ENCODE results near the gene PSMB10.
A peak's percentile ranks its signal among the peaks of the same experiment; 100 is the strongest.
"Not testable (repeated sequence)": the region's sequence is repeated elsewhere in the genome, so short reads cannot be mapped to it uniquely, and the experiment has no call there.

The PSMB10 gene

DNA sequence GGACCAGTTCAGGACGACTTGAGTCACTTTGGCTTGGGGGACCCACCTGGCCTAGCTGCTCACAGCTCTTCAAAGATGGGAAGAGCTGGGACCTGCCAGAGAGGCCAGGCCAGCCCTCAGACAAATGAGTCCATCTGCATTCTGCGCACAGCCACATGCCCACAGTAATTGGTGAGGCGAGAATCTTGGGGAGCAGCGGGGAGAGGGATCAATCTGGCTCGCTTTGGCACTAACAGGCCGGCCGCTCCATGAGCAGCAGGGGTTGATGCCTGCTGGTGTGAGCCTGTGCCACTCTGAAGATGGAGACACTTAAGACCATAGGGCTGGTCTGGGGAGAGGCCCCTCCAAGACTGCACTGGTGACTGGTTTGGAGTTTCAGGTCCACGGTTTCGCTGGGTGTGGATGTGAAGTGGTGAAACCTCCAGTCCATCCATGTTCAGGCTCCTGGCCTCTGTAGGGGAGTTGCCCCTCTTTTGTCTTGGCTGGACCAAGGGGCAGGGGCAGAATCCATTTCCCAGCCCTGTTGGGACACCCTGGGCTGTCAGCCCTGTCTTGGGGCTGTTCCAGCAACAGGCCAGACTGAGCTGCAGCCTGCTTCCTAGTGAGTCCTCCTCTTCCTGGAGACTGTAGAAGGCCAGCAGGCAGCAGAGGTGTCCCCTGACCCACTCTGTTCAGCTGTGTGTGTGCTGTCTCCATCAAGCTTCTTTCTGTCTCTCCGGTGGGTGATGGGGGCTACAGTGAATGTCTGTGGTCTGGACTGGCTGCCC lies 12.3 kb downstream of the PSMB10 start:
- DNase-seq: no peak

DNA sequence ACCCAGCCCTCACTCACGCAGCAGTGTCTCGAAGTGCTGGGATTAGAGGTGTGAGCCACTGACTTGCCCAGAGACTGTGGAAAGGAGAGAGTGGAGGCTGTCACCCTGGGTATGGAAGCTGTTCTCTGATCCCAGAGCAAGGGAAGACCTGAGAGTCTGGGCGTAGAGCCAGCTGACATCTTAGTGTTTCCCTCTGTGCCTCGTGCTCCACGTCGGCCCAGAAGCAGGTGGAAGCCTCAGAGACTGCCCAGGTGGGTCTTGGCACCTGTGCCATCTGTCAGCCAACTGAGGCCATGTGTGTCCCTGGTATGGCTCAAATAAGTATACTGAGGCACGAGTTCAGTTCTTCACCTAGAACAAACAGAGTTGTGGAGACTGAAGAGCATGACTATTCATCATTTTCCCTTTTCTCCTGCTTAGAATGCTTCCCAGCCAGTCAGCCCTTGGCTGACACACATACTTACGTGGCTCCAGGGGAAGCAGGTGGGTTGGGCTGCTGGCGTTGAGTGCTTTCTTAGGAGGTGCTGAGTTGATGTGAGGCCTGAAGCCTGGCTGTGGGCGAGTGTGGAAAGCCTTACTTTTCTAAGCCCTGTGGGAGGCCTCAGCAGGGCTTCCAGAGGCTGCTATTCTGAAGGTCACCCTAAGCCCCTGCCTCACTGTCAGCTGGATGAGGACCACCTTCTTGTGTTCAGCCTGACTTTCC lies 13.1 kb downstream of the PSMB10 start:
- DNase-seq: no peak

DNA sequence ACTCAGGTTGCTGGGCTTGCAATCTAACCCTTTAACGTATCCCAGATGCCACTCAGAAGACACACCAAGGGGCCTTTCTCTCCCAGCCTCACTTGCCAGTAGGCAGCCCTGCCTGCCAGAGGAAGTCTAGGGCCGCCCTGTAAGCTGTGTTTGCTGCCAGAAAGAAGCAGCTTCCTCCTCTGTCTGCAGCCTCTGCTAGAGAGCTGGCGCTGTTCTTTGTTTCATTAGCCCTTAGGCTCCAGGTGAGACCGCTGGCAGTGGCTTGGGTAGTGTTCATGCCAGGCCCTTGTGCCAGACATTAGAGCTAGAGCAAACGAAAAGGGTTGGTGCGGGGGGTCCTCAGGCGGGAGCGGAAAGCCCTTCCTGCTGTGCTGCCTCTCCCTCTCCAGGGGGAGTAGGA lies 13.9 kb downstream of the PSMB10 start:
- no peak for DNase-seq

DNA sequence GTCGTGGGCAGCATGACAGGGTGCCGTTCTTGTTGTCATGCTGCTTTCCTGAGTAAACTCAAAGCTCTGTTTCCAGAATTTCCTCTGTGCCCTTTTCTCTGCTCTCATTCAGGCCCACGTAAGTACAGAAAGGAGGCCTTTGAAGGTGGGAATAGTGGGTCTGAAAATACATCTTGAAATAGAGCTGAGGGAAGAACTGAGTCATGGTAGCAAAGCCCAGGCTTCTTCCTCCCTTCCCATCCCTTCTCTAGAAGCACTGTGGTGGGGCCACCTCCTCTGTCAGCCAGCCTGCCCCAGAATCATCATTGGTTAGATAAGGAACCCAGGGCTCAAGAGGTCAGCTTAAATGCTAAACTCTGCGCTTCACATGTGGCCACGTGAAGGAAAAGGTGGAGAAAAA lies 14.4 kb downstream of the PSMB10 start:
- DNase-seq: no peak

DNA sequence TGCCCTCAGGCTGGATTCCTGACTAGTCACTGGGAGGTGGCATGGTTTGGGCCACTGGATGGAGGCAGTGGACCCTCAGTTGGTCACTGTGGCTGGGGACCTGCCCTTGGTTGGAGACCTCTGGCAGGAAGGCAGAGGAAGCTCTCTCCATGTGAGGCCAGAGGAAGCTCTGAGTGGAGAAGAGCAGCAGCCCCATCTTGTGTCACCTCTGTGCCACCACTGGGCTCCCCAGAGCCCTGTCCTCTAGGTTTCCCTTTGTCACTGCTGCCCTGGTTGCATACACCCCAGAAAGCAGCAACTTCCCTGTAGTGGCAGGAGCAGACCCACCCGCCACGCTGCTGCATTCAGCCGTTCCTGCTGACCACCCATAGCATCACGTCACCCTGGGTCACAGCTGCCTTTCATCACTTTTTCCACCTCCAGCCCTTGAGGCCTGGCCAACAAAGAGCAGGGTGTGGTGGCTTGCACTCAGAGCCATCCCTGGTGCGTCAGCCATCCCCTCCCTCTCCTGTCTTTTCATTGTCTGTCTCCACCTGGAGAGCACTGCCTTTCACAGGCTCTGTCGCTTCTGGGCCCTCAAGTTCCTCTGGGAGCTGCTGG lies 16.9 kb downstream of the PSMB10 start:
- DNase-seq: no peak

DNA sequence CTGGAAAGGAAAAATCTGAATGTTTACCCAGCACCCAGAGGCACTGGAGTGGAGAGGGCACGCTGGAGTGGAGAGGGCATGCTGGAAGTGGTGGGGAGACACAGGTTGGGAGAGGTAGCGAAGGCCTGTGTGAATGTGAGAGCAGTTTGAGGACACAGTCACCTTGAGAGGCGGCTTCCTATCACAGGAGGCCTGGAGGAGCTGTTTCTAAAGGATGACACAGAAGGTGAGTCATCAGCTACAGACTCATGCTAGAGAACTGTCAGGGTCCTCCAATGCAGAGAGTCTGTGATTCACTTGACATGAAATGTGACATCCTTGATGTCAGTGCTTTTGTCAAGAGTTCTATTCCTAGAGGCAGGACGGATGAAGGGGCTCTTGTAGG lies 18.8 kb downstream of the PSMB10 start:
- DNase-seq: peak; percentile 67

DNA sequence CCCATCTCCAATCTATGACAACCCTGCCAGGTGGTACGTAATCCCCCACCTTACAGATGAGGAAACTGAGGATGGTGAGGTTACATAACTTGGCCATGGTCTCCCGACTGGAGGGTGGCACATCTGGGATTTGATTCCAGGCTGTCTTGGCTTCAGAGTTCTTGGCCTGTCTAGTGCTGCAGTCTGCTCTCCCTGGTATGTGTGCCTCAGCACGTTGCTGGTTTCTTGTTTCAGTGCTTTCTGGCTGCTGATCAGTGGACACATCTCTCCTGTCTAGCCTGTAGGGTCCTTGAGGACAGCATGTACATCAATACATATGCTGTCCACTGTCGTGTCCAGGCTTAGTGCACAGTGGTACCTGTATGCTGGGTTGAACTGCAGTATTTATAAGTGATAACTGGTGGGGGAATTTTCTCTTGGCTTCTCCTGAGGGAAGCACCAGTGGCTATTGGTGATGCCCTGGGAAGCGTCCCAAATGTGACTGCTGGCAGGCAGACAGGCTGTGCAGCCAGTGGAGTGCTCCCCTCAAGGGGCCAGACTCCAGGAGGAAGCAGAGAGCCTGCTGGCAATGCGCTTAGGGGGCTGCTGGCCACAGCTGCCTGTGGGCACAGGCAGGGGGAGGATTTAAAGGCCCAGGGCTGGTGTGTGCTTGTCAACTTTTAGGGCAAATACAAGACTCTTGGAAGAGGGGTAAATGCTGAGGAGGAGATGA lies 19.4 kb downstream of the PSMB10 start:
- no peak for DNase-seq

DNA sequence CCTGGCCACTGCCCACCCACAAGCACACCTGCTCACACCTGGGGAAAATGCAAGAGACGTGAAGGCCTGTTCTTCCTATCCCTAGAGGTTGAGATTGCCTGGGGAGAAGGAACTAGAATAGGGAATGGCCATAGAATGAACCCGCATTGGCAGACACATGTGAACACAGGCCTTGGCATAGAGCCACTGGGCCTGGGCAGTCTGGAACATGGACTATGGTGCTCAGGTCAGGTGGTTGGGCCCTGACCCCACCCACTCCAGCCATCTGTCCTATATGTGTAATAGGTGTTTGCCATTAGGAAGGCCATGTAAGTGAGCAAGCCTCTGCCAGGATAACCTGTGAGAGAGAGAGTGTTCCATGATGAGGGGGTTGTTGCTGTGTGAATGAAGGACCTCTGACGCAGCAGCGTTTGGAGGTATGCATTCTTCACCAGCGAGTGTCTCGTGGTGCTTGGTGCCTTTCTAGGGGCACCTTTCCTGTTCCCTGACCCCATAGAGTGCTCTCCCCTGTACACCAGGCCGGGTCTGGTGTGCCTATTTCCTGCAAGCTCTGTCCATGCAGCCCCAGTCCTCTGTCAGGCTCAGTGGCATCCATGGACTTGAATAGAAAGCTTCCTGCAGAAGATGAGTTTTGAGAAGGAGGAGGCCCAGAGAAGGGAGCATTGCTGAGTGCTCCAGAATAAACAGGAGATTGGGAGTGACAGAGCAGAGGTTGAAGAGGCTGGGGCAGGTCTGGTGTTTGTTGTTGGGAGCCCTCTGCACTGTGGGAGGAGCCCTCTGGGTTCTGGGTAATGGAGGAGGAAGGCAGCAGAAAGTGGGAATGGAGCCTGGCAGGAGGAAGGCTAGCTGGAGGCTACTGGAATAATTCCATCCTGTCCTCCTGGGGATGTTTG lies 20.6 kb downstream of the PSMB10 start:
- no peak for DNase-seq

DNA sequence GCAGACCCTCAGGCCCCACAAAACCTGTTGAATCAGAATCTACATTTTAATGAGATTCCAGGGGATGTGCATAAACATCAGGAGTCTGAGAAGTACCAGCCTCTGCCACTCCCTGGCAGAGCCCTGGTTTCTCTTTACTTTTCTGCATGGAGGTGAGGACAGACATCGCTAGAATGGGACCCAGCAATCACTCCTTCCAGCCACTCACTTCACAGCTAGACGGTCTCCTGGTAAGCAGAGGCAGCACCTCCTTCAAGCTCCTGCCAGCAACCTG lies 21.2 kb downstream of the PSMB10 start:
- not testable (repeated sequence) for DNase-seq

DNA sequence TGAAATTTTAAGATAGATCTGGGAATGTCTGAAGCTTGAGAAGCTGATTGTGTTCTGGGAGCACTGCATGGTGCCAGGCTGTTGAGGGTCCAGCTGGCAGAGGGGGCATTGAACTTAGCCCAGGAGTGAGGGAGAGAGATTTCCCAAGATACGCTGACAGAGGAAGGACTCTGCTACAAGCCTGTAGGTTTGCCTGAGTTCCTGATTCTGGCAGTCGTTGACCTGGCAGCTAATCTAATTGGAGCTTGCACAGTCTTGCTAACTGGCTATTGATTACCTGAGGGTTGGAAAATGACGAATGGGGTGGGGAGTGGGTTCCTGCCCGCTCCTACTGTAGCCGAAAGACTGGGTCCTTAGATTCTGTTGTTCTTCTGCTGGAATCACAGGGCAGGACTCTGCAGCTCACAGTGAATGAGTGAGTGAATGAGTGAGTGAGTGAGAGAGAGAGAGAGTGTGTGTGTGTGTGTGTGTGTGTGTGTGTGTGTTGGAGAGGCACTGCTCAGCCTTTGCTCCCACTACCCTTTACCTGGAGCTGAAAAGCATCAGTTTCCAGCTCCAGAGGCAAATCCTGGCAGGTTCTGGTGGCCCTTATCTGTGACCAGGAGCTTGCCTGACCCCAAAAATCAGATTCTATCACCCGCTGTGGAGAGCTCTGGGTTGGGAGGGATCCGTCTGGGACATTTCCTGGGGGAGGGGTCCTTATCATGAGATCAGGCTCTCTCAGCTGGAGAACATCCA lies 21.7 kb downstream of the PSMB10 start:
- no peak for DNase-seq

DNA sequence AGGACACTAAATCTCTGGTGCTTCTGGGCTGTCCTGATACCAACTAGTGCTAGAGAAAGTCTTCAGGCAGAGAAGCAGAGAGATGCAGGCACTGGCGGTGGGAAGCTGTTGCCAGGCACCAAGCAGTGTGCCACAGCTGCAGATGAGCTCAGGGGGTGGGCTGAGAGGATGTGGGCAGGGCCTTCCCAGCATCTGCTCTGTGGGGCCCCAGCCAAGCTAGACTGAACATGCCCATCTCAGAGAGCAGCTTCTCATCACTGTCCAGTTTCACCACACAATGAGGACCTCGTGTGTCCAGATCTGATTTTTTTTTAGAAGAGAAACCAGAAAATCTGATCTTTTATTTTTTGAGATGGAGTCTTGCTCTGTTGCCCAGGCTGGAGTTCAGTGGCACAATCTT lies 26.5 kb downstream of the PSMB10 start:
- DNase-seq: no peak

DNA sequence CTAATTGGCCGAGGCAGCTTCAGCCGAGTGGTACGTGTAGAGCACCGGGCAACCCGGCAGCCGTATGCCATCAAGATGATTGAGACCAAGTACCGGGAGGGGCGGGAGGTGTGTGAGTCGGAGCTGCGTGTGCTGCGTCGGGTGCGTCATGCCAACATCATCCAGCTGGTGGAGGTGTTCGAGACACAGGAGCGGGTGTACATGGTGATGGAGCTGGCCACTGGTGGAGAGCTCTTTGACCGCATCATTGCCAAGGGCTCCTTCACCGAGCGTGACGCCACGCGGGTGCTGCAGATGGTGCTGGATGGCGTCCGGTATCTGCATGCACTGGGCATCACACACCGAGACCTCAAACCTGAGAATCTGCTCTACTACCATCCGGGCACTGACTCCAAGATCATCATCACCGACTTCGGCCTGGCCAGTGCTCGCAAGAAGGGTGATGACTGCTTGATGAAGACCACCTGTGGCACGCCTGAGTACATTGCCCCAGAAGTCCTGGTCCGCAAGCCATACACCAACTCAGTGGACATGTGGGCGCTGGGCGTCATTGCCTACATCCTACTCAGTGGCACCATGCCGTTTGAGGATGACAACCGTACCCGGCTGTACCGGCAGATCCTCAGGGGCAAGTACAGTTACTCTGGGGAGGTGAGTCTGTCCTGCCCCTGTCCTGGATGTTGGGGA lies 27.5 kb downstream of the PSMB10 start:
- no peak for DNase-seq

DNA sequence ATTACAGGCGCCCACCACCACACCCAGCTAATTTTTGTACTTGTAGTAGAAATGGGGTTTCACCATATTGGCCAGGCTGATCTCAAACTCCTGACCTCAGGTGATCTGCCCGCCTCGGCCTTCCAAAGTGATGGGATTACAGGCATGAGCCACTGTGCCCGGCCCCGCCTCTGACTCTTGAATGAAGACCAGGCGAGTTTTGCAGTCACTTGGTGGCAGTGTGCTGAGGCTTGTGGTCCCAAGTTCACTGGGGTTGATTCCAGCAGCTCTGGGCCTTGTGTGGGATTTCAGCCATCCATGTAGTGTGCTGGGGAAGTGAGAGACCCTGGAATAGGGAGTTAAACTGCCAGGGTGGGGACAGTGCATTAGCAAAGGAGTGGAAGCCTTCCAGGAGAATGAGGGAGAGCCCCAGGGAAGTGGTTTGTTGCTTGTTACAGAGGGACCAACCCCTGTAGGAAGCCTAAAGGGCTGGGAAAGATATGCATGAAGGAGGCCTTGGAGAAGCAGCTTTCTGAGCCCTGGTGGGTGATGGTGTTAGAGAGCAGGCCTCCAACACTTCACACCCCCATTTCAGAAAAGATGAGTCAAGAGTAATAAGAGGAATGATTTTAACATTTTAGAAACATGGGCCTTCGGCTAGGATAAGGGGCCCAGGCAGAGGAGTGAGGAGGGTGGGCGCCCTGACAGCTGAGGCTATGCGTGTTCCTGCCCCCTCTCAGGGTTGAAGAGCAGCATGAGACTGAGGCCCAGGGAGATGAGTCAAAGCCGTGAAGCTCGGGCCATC lies 29.1 kb downstream of the PSMB10 start:
- DNase-seq: no peak

DNA sequence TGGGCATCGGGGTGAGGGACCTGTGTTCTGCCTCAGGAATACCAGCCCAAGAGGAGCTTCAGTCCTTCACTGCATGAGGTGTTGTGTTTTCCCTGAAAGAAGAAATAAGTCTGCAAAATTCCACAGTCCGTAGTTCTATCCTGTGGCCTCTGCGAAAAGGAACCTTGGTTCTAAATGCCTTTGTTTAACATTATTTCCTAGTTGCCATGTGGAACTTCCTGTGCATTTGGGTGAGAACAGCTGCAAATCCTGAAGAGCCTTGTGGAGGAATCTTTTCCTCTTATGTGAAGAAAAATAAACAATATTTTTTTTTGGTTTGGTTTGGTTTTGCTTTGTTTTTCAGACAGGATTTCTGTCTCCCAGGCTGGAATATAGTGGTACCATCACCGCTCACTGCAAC lies 33.8 kb downstream of the PSMB10 start:
- no peak for DNase-seq

DNA sequence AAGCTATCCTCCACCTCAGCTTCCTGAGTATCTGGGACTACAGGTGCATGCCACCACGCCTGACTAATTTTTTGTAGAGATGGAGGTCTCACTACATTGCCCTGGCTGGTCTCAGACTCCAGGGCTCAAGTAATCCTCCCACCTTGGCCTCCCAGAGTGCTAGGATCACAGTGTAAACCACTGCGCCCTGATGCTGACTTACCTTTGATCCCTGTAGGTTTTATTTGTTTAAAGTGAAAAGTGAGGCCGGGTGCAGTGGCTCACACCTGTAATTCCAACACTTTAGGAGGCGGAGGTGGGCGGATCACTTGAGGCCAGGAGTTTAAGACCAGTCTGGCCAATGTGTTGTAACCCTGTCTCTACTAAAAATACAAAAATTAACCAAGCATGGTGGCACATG lies 34.9 kb downstream of the PSMB10 start:
- DNase-seq: no peak

DNA sequence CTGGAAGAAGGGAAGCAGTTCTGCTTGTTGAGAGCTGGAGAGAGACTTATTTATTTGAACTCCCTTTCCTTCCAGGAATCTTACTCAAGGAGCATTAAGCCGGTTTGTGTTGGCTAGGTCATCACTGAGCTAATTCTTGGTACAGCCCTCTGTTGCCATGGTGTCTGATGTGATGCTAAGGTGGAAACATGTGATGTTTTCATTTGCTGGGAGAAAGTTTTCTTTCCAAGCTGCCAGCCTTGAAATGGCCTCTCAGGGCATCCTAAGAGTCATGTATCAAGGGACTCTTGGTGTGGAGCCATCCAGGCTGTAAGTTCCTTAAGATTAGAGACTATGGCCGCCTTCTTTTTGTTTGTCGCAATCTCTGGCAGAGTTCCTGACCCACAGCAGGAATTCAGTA lies 39.4 kb downstream of the PSMB10 start:
- DNase-seq: no peak

DNA sequence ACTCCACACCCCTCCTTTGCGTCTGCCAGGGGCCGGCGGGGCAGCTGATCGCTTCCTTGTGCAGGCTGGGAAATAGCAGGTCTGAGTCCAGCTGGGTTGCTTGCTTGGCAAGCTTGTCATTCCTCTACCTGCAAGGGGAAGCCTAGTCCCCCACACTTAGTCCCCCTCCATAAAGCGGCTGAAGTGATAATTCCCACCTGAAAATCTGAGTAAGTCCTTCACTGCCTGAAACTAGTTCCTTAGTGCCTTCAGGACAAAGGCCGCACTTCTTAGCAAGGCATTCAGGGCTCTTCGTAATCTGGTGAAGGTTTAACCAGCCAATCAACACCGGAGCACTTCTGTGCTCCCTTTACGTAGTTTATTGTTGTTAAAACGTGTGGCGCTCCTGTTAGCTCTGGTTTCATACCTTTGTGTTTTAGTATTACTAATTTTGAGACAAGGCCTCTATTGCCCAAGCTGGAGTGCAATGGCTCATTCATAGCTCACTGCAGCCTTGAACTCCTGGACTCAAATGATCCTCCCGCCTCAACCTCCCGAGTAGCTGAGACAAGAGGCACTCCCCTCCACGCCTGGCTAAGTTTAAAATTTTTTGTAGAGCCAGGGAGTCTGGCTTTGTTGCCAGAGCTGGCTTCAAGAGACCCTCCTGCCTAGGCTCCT lies 42.8 kb downstream of the PSMB10 start:
- DNase-seq: no peak

DNA sequence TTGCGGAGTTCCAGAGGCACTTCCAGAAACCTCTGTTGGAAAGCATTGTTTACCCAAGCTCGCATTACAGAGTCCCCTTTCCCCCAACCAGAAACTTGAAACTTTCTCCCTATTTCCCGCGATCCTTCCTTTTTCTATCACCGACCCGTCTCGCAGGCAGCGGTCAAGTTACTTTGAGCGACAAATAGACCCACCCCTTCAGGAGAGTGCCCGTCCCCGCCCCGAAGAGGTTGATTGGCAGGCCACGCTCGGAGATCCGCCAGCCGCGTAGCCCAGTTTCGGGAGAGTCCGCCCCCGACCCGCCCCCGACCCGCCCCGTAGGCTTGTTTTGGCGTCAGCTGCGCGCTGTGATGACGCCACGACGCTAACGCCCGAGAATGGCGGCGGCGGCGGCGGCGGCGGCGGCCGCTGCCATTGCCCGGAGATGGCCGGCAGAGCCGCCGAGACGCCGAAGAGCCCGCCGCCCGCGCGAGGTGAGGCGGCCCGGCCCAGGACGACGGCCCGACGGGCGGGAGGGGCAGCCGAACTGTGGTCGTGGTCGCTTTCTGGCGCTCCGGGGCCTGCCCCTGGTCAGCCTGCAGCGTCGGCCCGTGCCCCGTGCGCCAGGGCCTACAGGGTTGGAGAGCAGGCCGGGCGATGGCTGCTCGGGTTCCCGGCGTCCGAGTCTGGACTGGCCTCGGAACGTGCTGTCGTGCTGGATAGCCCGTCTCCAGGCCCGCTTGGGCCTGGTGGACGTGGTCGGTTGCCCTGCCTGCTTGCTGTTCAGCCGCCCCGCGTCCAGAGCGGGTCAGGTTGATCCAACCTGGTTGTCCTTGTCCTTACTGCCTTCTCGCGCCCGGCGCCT lies 43.5 kb downstream of the PSMB10 start, which contains the start of gene PSKH1:
Gene PSKH1, plus strand, starts transcription at position 356 of the 844 bp plus-strand sequence. CDS start 15,496 bp downstream, outside the sequence.
- DNase-seq: peak; percentile 98

DNA sequence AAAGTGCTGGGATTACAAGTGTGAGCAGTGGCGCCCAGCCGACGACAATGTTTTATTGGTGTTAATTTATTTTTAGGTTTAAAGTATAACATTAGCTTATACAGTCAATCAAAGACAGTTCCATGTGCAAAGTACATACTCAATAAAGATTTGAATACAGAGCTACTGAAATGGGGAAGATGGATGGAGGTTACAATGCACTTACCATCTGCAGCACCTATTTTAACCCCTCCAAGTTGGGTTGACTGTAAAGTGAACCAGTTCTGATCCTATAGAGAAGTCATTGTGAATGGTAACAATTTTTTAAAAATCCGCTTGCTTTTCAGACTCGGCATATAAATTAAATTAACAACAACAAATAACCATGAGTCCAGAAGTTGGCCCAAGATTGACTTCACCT lies 44.3 kb downstream of the PSMB10 start:
- DNase-seq: no peak

Measured in suppressor macrophage treated with lipopolysaccharide for 4 hours (primary cell).